HCT116 (cell line): Measurements from ENCODE around the gene AOC3.

Experiments used
- EGR1 ChIP-seq: IDR thresholded peaks from 2 replicates; pipeline ENCODE4 v1.6.1; 2012; ENCODE audit warnings: low read depth
- EZH2 ChIP-seq: fragments of 200-600 bp; sonication (generic); IDR thresholded peaks from 2 replicates; pipeline ENCODE4 v1.6.1; 2017; ENCODE audit warnings: antibody characterized with exemption, mixed run types
- EZH2phosphoT487 ChIP-seq: fragments of 200-600 bp; IDR thresholded peaks from 2 replicates; pipeline ENCODE4 v1.6.1; 2018; ENCODE audit warnings: antibody characterized with exemption, borderline replicate concordance
- FOSL1 ChIP-seq: IDR thresholded peaks from 2 replicates; pipeline ENCODE4 v1.6.1; 2012; ENCODE audit warnings: low read depth
- JUND ChIP-seq: IDR thresholded peaks from 2 replicates; pipeline ENCODE4 v1.6.1; 2012
- POLR2A ChIP-seq: IDR thresholded peaks from 2 replicates; pipeline ENCODE4 v1.7.0; 2011; ENCODE audit warnings: borderline replicate concordance; ENCODE audit not compliant: insufficient read depth, insufficient read length; ENCODE audit errors: extremely low read depth
- POLR2AphosphoS5 ChIP-seq: IDR thresholded peaks from 2 replicates; pipeline ENCODE4 v1.6.1; 2011; ENCODE audit warnings: mild to moderate bottlenecking, low read depth, low read length, moderate library complexity
- RAD21 ChIP-seq: IDR thresholded peaks from 2 replicates; pipeline ENCODE4 v1.6.1; 2012; ENCODE audit warnings: low read depth, mild to moderate bottlenecking
- SIN3A ChIP-seq: IDR thresholded peaks from 2 replicates; pipeline ENCODE4 v1.6.1; 2012; ENCODE audit warnings: low read depth
- TF ChIP-seq, protein P1 (sequence below), 3 experiments: fragments of 200-600 bp in 1 of 3; sonication (generic) in 1 of 3; IDR thresholded peaks in 2 of 3; conservative IDR thresholded peaks in 1 of 3; 2 replicates each; pipeline ENCODE4 v1.5.1; 2012 to 2017; ENCODE audit warnings: low read depth in 2 of 3, low read length in 2 of 3, antibody characterized with exemption in 1 of 3, borderline replicate concordance in 1 of 3, control low read depth in 1 of 3, mild to moderate bottlenecking in 1 of 3, mixed read lengths in 1 of 3, mixed run types in 1 of 3, moderate library complexity in 1 of 3; ENCODE audit not compliant: insufficient read depth in 1 of 3
- TF ChIP-seq, protein P2 (sequence below): IDR thresholded peaks from 2 replicates; pipeline ENCODE4 v1.6.1; 2012; ENCODE audit warnings: low read depth
- TF ChIP-seq, protein P3 (sequence below): IDR thresholded peaks from 2 replicates; pipeline ENCODE4 v1.6.1; 2012

DNA sequence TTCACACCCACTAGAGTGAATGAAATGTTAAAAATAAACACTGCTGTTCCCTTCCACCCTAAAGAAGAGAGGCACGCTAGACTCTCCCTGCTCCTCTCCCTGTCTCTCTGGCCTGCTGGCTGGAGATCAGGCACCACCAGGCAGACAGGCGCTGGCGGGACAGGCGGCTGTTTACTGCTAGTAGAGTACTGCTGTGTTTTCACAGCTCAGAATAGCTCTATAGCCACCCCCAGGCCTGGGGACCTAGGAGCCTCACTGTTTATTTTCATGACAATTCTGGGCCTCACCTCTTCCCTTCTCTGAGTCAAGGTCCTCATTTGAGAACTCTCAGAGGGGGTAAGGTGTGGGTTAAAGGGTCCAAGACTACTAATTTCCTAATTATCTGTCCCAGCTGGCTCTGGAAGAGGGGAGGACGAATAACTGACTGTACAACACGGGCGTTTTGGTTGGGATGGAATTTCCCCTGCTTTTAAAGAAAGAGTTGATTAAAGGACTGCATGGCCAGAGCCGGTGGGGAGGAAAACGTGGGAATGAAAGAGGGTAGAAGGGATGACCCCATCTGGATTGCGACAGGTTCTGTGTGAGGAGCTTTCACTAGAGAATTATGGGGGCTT is 40.6 kb downstream of the AOC3 start:
- TF ChIP-seq, protein P1, sequence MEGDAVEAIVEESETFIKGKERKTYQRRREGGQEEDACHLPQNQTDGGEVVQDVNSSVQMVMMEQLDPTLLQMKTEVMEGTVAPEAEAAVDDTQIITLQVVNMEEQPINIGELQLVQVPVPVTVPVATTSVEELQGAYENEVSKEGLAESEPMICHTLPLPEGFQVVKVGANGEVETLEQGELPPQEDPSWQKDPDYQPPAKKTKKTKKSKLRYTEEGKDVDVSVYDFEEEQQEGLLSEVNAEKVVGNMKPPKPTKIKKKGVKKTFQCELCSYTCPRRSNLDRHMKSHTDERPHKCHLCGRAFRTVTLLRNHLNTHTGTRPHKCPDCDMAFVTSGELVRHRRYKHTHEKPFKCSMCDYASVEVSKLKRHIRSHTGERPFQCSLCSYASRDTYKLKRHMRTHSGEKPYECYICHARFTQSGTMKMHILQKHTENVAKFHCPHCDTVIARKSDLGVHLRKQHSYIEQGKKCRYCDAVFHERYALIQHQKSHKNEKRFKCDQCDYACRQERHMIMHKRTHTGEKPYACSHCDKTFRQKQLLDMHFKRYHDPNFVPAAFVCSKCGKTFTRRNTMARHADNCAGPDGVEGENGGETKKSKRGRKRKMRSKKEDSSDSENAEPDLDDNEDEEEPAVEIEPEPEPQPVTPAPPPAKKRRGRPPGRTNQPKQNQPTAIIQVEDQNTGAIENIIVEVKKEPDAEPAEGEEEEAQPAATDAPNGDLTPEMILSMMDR (IDR thresholded peaks at IDR 0.05 in 2 of 3, conservative IDR thresholded peaks at IDR 0.05 in 1 of 3; ENCODE audit: borderline replicate concordance in 1 of 3, insufficient read depth in 1 of 3, low read depth in 2 of 3, low read length in 2 of 3): no peak
- TF ChIP-seq POLR2A (no peak), RAD21 (no peak), EGR1 (no peak), EZH2 (no peak), POLR2AphosphoS5 (no peak), FOSL1 (no peak), SIN3A (no peak), EZH2phosphoT487 (no peak), JUND (no peak)
- TF ChIP-seq, protein P2, sequence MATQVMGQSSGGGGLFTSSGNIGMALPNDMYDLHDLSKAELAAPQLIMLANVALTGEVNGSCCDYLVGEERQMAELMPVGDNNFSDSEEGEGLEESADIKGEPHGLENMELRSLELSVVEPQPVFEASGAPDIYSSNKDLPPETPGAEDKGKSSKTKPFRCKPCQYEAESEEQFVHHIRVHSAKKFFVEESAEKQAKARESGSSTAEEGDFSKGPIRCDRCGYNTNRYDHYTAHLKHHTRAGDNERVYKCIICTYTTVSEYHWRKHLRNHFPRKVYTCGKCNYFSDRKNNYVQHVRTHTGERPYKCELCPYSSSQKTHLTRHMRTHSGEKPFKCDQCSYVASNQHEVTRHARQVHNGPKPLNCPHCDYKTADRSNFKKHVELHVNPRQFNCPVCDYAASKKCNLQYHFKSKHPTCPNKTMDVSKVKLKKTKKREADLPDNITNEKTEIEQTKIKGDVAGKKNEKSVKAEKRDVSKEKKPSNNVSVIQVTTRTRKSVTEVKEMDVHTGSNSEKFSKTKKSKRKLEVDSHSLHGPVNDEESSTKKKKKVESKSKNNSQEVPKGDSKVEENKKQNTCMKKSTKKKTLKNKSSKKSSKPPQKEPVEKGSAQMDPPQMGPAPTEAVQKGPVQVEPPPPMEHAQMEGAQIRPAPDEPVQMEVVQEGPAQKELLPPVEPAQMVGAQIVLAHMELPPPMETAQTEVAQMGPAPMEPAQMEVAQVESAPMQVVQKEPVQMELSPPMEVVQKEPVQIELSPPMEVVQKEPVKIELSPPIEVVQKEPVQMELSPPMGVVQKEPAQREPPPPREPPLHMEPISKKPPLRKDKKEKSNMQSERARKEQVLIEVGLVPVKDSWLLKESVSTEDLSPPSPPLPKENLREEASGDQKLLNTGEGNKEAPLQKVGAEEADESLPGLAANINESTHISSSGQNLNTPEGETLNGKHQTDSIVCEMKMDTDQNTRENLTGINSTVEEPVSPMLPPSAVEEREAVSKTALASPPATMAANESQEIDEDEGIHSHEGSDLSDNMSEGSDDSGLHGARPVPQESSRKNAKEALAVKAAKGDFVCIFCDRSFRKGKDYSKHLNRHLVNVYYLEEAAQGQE: no peak
- TF ChIP-seq, protein P3, sequence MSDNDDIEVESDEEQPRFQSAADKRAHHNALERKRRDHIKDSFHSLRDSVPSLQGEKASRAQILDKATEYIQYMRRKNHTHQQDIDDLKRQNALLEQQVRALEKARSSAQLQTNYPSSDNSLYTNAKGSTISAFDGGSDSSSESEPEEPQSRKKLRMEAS: no peak
